GM23338 (cell line): ENCODE data around the gene SPOPL. TPM values are rescaled to one million over a fixed set of nuclear protein-coding genes. Genes with fewer than 3 reads are reported as not detected.

Experiments used
- ATAC-seq: fragments of 200-7000 bp; cut with Tn5 transposase; 3 replicates; pipeline ENCODE4 v1.9.1; 2020
- DNase-seq: peaks from one replicate; pipeline ENCODE4 v3.0.0-alpha.2; 2015; ENCODE audit warnings: low spot score
- H2AFZ ChIP-seq: fragments of 200-600 bp; sonication (generic); 2 replicates; pipeline ENCODE4 v1.8.0; 2016; ENCODE audit warnings: antibody characterized with exemption, mild to moderate bottlenecking, moderate library complexity
- H3F3A ChIP-seq: fragments of 200-600 bp; sonication (generic); replicated peaks from 2 replicates; pipeline ENCODE4 v1.8.0; 2017; ENCODE audit warnings: antibody characterized with exemption, mixed run types, low read depth
- H3K27ac ChIP-seq: fragments of 200-600 bp; sonication (generic); 2 replicates; pipeline ENCODE4 v1.6.1; 2016; ENCODE audit warnings: low read depth
- H3K27me3 ChIP-seq: fragments of 200-600 bp; sonication (generic); 2 replicates; pipeline ENCODE4 v1.8.0; 2016; ENCODE audit warnings: mild to moderate bottlenecking, mixed run types, moderate library complexity; ENCODE audit not compliant: insufficient read depth
- H3K36me3 ChIP-seq: fragments of 200-600 bp; sonication (generic); 2 replicates; pipeline ENCODE4 v1.8.0; 2016; ENCODE audit warnings: mild to moderate bottlenecking; ENCODE audit not compliant: insufficient read depth
- H3K4me1 ChIP-seq: fragments of 200-600 bp; sonication (generic); 2 replicates; pipeline ENCODE4 v1.8.0; 2016; ENCODE audit warnings: mild to moderate bottlenecking, moderate library complexity; ENCODE audit not compliant: insufficient read depth
- H3K4me2 ChIP-seq: fragments of 200-600 bp; sonication (generic); 2 replicates; pipeline ENCODE4 v1.7.1; 2017; ENCODE audit warnings: mixed run types
- H3K4me3 ChIP-seq: fragments of 200-600 bp; sonication (generic); 2 replicates; pipeline ENCODE4 v1.6.1; 2016; ENCODE audit warnings: mixed run types
- H3K79me2 ChIP-seq: fragments of 200-600 bp; sonication (generic); replicated peaks from 2 replicates; pipeline ENCODE4 v1.8.0; 2017; ENCODE audit warnings: mild to moderate bottlenecking; ENCODE audit not compliant: insufficient read depth
- H3K9me2 ChIP-seq: fragments of 200-600 bp; sonication (generic); 2 replicates; pipeline ENCODE4 v1.8.0; 2017; ENCODE audit not compliant: insufficient read depth
- H4K20me1 ChIP-seq: fragments of 200-600 bp; sonication (generic); replicated peaks from 2 replicates; pipeline ENCODE4 v1.8.0; 2017; ENCODE audit warnings: mild to moderate bottlenecking; ENCODE audit not compliant: insufficient read depth
- H3K27ac Mint-ChIP-seq: 2 replicates; pipeline ENCODE4 v1.8.0; 2020; ENCODE audit warnings: inconsistent platforms, mild to moderate bottlenecking, moderate library complexity, mixed read lengths
- H3K27me3 Mint-ChIP-seq: 3 replicates; pipeline ENCODE4 v1.8.0; 2022; ENCODE audit warnings: low read depth, mild to moderate bottlenecking, moderate library complexity, mixed read lengths, inconsistent platforms; ENCODE audit not compliant: insufficient read depth, poor library complexity
- H3K36me3 Mint-ChIP-seq: 3 replicates; pipeline ENCODE4 v1.8.0; 2021; ENCODE audit warnings: low read depth, mild to moderate bottlenecking, inconsistent platforms, moderate library complexity, mixed read lengths
- H3K4me1 Mint-ChIP-seq: 3 replicates; pipeline ENCODE4 v1.8.0; 2020; ENCODE audit warnings: mild to moderate bottlenecking, inconsistent platforms, mixed read lengths
- H3K4me3 Mint-ChIP-seq: 3 replicates; pipeline ENCODE4 v1.8.0; 2021; ENCODE audit warnings: moderate library complexity, mild to moderate bottlenecking, inconsistent platforms, mixed read lengths
- H3K9me3 Mint-ChIP-seq: 3 replicates; pipeline ENCODE4 v1.8.0; 2020; ENCODE audit warnings: moderate library complexity, mild to moderate bottlenecking, inconsistent platforms, mixed read lengths
- CREB1 ChIP-seq: fragments of 250-450 bp; sonication (Bioruptor Pico); IDR thresholded peaks from 2 replicates; pipeline ENCODE4 v1.5.0; 2020; ENCODE audit warnings: low read depth, mild to moderate bottlenecking, moderate library complexity
- ETS1 ChIP-seq: IDR thresholded peaks from 2 replicates; pipeline ENCODE4 v1.6.1; 2016; ENCODE audit warnings: antibody characterized with exemption
- EZH2 ChIP-seq: fragments of 200-600 bp; sonication (generic); IDR thresholded peaks from one replicate; pipeline ENCODE4 v1.8.0; 2017; ENCODE audit warnings: antibody characterized with exemption, mild to moderate bottlenecking, low read depth; ENCODE audit not compliant: unreplicated experiment
- EZH2phosphoT487 ChIP-seq: fragments of 200-600 bp; sonication (generic); IDR thresholded peaks from one replicate; pipeline ENCODE4 v1.8.1; 2018; ENCODE audit warnings: antibody characterized with exemption; ENCODE audit not compliant: unreplicated experiment
- JUNB ChIP-seq: IDR thresholded peaks from one replicate; pipeline ENCODE4 v1.6.1; 2016; ENCODE audit warnings: antibody characterized with exemption; ENCODE audit not compliant: unreplicated experiment
- NANOG ChIP-seq: IDR thresholded peaks from 2 replicates; pipeline ENCODE4 v1.6.1; 2016; ENCODE audit warnings: antibody characterized with exemption, borderline replicate concordance
- POLR2AphosphoS5 ChIP-seq: IDR thresholded peaks from 2 replicates; pipeline ENCODE4 v1.6.1; 2016; ENCODE audit warnings: antibody characterized with exemption, low read depth
- ZNF114 ChIP-seq: fragments of 250-450 bp; sonication (Bioruptor Pico); IDR thresholded peaks from 2 replicates; pipeline ENCODE4 v1.5.0; 2020; ENCODE audit warnings: mild to moderate bottlenecking, moderate library complexity
- ZNF331 ChIP-seq: fragments of 250-450 bp; sonication (Bioruptor Pico); IDR thresholded peaks from 2 replicates; pipeline ENCODE4 v1.5.0; 2020; ENCODE audit warnings: low read depth, mild to moderate bottlenecking, moderate library complexity
- polyA plus RNA-seq: library from polyadenylated mRNA; unstranded; fragments of >200 nt; fragmentation: Nextera tagmentation; extraction: Ambion mirVana; gene quantifications from 2 replicates; pipeline ENCODE4 v1.2.1, GENCODE V29; 2016
- total RNA-seq: library from RNA; depleted of rRNA; stranded (reverse); fragments of >200 nt; shearing (Covaris generic); gene quantifications from 2 replicates; pipeline ENCODE4 v1.2.3, GENCODE V29; 2014
- TF ChIP-seq, protein P1 (sequence below): IDR thresholded peaks from one replicate; pipeline ENCODE4 v1.6.1; 2018; ENCODE audit warnings: antibody characterized with exemption; ENCODE audit not compliant: unreplicated experiment
- TF ChIP-seq, protein P2 (sequence below): fragments of 250-450 bp; sonication (Bioruptor Pico); IDR thresholded peaks from 2 replicates; pipeline ENCODE4 v1.5.0; 2020; ENCODE audit warnings: mild to moderate bottlenecking, moderate library complexity
- TF ChIP-seq, protein P3 (sequence below), 2 experiments: fragments of 200-600 bp in 1 of 2; sonication (generic) in 1 of 2; conservative IDR thresholded peaks; 2 replicates each; pipeline versions ENCODE4 v1.5.1 to v1.6.1; 2016 to 2017; ENCODE audit warnings: antibody characterized with exemption in 2 of 2, low read depth in 2 of 2, mild to moderate bottlenecking in 2 of 2, moderate library complexity in 1 of 2

The SPOPL gene
- total and polyA plus RNA-seq, 2 experiments from 2014 or later: 4.5 to 15.4 TPM

GRCh38 chr2:138475277-138475776 is 26.2 kb upstream of the SPOPL start:
- no peaks in the 10 kb centered on the region for H3K36me3 Mint-ChIP-seq
- H3K27me3 Mint-ChIP-seq: no peaks in the 10 kb centered on the region
- H3K4me3 Mint-ChIP-seq: no peak overlapping the region

More at GRCh38 chr2:138475277-138475776, 26.2 kb upstream of the SPOPL start:
- Histone ChIP-seq H3K27me3 (no peaks in the 10 kb centered on the region), H3K9me2 (no peaks in the 10 kb centered on the region), H3K27ac (no peak overlapping the region), H3K4me1 (no peaks in the 10 kb centered on the region), H3F3A (no peaks in the 10 kb centered on the region), H2AFZ (no peak overlapping the region), H3K79me2 (no peaks in the 10 kb centered on the region), H4K20me1 (no peaks in the 10 kb centered on the region), H3K36me3 (no peaks in the 10 kb centered on the region), H3K4me2 (no peak overlapping the region), H3K4me3 (no peak overlapping the region)
- ATAC-seq (no peak), DNase-seq (no peak)
- H3K27ac Mint-ChIP-seq: no peak overlapping the region
- no peaks in the 10 kb centered on the region for H3K9me3 Mint-ChIP-seq
- H3K4me1 Mint-ChIP-seq: no peaks in the 10 kb centered on the region
- TF ChIP-seq, protein P1, sequence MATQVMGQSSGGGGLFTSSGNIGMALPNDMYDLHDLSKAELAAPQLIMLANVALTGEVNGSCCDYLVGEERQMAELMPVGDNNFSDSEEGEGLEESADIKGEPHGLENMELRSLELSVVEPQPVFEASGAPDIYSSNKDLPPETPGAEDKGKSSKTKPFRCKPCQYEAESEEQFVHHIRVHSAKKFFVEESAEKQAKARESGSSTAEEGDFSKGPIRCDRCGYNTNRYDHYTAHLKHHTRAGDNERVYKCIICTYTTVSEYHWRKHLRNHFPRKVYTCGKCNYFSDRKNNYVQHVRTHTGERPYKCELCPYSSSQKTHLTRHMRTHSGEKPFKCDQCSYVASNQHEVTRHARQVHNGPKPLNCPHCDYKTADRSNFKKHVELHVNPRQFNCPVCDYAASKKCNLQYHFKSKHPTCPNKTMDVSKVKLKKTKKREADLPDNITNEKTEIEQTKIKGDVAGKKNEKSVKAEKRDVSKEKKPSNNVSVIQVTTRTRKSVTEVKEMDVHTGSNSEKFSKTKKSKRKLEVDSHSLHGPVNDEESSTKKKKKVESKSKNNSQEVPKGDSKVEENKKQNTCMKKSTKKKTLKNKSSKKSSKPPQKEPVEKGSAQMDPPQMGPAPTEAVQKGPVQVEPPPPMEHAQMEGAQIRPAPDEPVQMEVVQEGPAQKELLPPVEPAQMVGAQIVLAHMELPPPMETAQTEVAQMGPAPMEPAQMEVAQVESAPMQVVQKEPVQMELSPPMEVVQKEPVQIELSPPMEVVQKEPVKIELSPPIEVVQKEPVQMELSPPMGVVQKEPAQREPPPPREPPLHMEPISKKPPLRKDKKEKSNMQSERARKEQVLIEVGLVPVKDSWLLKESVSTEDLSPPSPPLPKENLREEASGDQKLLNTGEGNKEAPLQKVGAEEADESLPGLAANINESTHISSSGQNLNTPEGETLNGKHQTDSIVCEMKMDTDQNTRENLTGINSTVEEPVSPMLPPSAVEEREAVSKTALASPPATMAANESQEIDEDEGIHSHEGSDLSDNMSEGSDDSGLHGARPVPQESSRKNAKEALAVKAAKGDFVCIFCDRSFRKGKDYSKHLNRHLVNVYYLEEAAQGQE: no peak
- TF ChIP-seq ZNF114 (no peak), EZH2 (no peak), EZH2phosphoT487 (no peak), POLR2AphosphoS5 (no peak), JUNB (no peak), ZNF331 (CRISPR knock-in tag) (no peak), CREB1 (CRISPR knock-in tag) (no peak), NANOG (no peak), ETS1 (no peak)
- TF ChIP-seq, protein P2, sequence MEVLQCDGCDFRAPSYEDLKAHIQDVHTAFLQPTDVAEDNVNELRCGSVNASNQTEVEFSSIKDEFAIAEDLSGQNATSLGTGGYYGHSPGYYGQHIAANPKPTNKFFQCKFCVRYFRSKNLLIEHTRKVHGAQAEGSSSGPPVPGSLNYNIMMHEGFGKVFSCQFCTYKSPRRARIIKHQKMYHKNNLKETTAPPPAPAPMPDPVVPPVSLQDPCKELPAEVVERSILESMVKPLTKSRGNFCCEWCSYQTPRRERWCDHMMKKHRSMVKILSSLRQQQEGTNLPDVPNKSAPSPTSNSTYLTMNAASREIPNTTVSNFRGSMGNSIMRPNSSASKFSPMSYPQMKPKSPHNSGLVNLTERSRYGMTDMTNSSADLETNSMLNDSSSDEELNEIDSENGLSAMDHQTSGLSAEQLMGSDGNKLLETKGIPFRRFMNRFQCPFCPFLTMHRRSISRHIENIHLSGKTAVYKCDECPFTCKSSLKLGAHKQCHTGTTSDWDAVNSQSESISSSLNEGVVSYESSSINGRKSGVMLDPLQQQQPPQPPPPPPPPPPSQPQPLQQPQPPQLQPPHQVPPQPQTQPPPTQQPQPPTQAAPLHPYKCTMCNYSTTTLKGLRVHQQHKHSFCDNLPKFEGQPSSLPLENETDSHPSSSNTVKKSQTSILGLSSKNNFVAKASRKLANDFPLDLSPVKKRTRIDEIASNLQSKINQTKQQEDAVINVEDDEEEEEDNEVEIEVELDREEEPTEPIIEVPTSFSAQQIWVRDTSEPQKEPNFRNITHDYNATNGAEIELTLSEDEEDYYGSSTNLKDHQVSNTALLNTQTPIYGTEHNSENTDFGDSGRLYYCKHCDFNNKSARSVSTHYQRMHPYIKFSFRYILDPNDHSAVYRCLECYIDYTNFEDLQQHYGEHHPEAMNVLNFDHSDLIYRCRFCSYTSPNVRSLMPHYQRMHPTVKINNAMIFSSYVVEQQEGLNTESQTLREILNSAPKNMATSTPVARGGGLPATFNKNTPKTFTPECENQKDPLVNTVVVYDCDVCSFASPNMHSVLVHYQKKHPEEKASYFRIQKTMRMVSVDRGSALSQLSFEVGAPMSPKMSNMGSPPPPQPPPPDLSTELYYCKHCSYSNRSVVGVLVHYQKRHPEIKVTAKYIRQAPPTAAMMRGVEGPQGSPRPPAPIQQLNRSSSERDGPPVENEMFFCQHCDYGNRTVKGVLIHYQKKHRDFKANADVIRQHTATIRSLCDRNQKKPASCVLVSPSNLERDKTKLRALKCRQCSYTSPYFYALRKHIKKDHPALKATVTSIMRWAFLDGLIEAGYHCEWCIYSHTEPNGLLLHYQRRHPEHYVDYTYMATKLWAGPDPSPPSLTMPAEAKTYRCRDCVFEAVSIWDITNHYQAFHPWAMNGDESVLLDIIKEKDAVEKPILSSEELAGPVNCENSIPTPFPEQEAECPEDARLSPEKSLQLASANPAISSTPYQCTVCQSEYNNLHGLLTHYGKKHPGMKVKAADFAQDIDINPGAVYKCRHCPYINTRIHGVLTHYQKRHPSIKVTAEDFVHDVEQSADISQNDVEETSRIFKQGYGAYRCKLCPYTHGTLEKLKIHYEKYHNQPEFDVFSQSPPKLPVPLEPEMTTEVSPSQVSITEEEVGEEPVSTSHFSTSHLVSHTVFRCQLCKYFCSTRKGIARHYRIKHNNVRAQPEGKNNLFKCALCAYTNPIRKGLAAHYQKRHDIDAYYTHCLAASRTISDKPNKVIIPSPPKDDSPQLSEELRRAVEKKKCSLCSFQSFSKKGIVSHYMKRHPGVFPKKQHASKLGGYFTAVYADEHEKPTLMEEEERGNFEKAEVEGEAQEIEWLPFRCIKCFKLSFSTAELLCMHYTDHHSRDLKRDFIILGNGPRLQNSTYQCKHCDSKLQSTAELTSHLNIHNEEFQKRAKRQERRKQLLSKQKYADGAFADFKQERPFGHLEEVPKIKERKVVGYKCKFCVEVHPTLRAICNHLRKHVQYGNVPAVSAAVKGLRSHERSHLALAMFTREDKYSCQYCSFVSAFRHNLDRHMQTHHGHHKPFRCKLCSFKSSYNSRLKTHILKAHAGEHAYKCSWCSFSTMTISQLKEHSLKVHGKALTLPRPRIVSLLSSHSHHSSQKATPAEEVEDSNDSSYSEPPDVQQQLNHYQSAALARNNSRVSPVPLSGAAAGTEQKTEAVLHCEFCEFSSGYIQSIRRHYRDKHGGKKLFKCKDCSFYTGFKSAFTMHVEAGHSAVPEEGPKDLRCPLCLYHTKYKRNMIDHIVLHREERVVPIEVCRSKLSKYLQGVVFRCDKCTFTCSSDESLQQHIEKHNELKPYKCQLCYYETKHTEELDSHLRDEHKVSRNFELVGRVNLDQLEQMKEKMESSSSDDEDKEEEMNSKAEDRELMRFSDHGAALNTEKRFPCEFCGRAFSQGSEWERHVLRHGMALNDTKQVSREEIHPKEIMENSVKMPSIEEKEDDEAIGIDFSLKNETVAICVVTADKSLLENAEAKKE (CRISPR knock-in tag): no peak
- TF ChIP-seq, protein P3, sequence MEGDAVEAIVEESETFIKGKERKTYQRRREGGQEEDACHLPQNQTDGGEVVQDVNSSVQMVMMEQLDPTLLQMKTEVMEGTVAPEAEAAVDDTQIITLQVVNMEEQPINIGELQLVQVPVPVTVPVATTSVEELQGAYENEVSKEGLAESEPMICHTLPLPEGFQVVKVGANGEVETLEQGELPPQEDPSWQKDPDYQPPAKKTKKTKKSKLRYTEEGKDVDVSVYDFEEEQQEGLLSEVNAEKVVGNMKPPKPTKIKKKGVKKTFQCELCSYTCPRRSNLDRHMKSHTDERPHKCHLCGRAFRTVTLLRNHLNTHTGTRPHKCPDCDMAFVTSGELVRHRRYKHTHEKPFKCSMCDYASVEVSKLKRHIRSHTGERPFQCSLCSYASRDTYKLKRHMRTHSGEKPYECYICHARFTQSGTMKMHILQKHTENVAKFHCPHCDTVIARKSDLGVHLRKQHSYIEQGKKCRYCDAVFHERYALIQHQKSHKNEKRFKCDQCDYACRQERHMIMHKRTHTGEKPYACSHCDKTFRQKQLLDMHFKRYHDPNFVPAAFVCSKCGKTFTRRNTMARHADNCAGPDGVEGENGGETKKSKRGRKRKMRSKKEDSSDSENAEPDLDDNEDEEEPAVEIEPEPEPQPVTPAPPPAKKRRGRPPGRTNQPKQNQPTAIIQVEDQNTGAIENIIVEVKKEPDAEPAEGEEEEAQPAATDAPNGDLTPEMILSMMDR (conservative IDR thresholded peaks at IDR 0.05; ENCODE audit: low read depth in 2 of 2): no peak
